Fibroblast of the aortic adventitia (primary cell): ENCODE measurements around the gene CREBRF. TPM values are rescaled to one million over a fixed set of nuclear protein-coding genes. Genes with fewer than 3 reads are reported as not detected.

ENCODE experiments used
- DNase-seq: peaks from one replicate; pipeline ENCODE4 v3.0.0-alpha.2; 2010; ENCODE audit warnings: low read depth
- H3K4me3 ChIP-seq: 2 replicates; pipeline ENCODE4 v1.5.1; 2011; ENCODE audit warnings: low read depth, mild to moderate bottlenecking, control low read depth, low read length, moderate library complexity
- total RNA-seq: library from RNA; depleted of rRNA; stranded (reverse); fragments of >200 nt; gene quantifications from 2 replicates; pipeline ENCODE4 v1.2.3, GENCODE V29; 2012; ENCODE audit warnings: low replicate concordance
- TF ChIP-seq, protein P1 (sequence below): IDR thresholded peaks from 2 replicates; pipeline ENCODE4 v1.5.1; 2011; ENCODE audit warnings: mild to moderate bottlenecking, low read length, control low read depth, inconsistent platforms; ENCODE audit not compliant: insufficient read depth

The CREBRF gene
- total RNA-seq, 1 donor: 29.7 TPM

GRCh38 chr5:173047838-173048105, 8.4 kb upstream of the CREBRF start:
- no peak overlapping the region for H3K4me3 ChIP-seq
- TF ChIP-seq, protein P1, sequence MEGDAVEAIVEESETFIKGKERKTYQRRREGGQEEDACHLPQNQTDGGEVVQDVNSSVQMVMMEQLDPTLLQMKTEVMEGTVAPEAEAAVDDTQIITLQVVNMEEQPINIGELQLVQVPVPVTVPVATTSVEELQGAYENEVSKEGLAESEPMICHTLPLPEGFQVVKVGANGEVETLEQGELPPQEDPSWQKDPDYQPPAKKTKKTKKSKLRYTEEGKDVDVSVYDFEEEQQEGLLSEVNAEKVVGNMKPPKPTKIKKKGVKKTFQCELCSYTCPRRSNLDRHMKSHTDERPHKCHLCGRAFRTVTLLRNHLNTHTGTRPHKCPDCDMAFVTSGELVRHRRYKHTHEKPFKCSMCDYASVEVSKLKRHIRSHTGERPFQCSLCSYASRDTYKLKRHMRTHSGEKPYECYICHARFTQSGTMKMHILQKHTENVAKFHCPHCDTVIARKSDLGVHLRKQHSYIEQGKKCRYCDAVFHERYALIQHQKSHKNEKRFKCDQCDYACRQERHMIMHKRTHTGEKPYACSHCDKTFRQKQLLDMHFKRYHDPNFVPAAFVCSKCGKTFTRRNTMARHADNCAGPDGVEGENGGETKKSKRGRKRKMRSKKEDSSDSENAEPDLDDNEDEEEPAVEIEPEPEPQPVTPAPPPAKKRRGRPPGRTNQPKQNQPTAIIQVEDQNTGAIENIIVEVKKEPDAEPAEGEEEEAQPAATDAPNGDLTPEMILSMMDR: no peak
- no peak for DNase-seq

DNA sequence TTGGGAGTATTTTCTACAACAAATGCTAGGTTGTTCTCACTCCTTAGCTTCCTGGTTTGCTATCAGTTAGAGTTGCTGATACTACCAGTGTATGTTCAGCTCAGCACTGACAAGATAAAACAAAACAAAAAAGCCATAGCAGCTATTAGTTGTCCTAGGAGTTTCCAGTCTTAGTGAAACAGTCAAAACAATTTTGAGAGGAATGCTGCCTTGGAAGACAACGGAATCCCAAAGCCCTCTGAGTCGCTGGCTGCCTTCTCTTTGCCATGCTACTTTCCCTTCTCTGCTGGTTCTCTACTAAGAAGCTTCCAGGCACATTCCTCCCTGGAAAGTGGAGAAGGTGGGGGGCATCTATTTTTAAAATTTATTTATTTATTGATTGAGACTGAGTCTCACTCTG, 5.4 kb upstream of the CREBRF start:
- no peak overlapping the region for H3K4me3 ChIP-seq
- peak; percentile 31 for DNase-seq
- TF ChIP-seq, protein P1: no peak

DNA sequence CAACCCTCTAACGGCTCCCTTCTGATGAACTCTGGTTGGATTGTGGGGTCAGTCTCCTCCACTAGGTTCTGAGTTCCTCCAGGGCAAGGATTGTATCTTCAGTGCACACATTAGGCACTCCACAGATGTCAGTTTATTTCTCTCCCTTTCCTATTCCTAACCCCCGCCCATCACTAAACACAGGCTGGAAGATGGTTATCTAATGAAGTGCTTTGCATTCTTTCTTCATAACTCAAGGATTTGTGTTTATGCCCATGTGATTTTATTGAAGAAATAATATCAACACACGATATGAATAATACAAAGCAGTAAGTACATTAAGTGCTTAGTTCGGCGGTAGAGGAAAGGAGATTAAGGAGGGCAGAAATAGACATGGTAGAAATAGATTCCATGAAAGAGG, 4.4 kb upstream of the CREBRF start:
- H3K4me3 ChIP-seq: no peak overlapping the region
- DNase-seq: peak; percentile 45
- TF ChIP-seq, protein P1: no peak

- TF ChIP-seq, protein P1: no peak
- DNase-seq: no peak
- no peak overlapping the region for H3K4me3 ChIP-seq
Observed at GRCh38 chr5:173053041-173053440, 3.1 kb upstream of the CREBRF start.

DNA sequence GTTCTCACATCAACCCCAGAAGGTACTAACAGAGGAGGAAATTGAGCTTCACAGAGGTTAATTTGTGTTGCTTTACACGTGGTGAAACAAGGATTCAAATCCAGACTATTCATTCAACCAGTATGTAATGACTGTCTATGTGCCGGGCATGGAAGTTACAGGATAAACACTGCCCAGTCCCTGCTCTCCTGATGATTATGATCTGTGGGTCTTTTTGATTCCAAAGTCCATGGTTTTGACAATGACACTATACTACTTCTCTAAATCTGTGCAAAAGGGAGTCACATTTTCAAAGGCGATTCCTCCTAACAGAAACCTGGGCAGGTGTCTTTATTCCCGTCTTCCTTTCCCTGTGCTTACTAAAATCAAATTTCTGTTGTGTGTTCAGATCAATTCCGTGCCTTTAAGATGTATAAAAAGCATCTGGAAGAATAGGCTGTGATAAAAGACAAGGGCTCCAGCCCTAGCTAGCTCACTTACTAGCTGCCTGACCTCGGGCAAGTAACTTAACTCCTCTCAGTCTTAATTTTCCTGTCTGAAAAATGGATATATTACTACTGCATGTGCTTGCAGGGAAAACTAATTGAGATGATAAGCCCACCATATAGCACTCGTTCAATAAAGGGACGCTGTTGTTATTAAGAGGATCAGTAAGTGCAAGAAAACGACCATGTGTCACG, 970 bp upstream of the CREBRF start:
- H3K4me3 ChIP-seq: peak overlapping the region; percentile 78
- no peak for DNase-seq
- TF ChIP-seq, protein P1: no peak

GRCh38 chr5:173055722-173055982, 500 bp upstream of the CREBRF start:
- no peak for DNase-seq
- peak overlapping the region; percentile 78 for H3K4me3 ChIP-seq
- TF ChIP-seq, protein P1: no peak

GRCh38 chr5:173056783-173057061, 570 bp downstream of the CREBRF start:
- TF ChIP-seq, protein P1: no peak
- DNase-seq: no peak
- H3K4me3 ChIP-seq: peak overlapping the region; percentile 79
